ENCODE data around the gene RASL10B. TPM values are rescaled to one million over a fixed set of nuclear protein-coding genes. Genes with fewer than 3 reads are reported as not detected.

Gene RASL10B
- total RNA-seq, 2 experiments from 2014 or later, result not detected

GRCh38 chr17:35784895-35785294 lies 53.5 kb downstream of the RASL10B start:
- TF ChIP-seq EZH2phosphoT487 (IDR thresholded peaks at IDR 0.05; ENCODE audit: borderline replicate concordance, low read depth, low read length), result no peak
- TF ChIP-seq, protein P1, sequence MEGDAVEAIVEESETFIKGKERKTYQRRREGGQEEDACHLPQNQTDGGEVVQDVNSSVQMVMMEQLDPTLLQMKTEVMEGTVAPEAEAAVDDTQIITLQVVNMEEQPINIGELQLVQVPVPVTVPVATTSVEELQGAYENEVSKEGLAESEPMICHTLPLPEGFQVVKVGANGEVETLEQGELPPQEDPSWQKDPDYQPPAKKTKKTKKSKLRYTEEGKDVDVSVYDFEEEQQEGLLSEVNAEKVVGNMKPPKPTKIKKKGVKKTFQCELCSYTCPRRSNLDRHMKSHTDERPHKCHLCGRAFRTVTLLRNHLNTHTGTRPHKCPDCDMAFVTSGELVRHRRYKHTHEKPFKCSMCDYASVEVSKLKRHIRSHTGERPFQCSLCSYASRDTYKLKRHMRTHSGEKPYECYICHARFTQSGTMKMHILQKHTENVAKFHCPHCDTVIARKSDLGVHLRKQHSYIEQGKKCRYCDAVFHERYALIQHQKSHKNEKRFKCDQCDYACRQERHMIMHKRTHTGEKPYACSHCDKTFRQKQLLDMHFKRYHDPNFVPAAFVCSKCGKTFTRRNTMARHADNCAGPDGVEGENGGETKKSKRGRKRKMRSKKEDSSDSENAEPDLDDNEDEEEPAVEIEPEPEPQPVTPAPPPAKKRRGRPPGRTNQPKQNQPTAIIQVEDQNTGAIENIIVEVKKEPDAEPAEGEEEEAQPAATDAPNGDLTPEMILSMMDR (conservative IDR thresholded peaks at IDR 0.05; ENCODE audit: low read length), result no peak
- CTCF ChIA-PET (ENCODE audit: unreplicated experiment), result no interaction called here
- BruUV-seq (replicated peaks), result no TSS peak
- no peaks in the 10 kb centered on the region for H3K9me3 ChIP-seq (ENCODE audit: low read length)
- H3K9me2 ChIP-seq (ENCODE audit: insufficient read depth, low read length), result no peaks in the 10 kb centered on the region
- H3K36me3 ChIP-seq (ENCODE audit: insufficient read depth, low read length), result no peaks in the 10 kb centered on the region
- POLR2A ChIA-PET, result interaction anchor here (1.4 kb wide), 1 partner anchor 24 kb away, joined by 4 read pairs; no protein-coding TSS in a partner anchor
- H3K79me2 ChIP-seq (ENCODE audit: insufficient read depth, low read depth, low read length), result no peaks in the 10 kb centered on the region
- H3K4me3 ChIP-seq (ENCODE audit: low read depth, low read length, poor library complexity, severe bottlenecking), result no peak overlapping the region
- no peak overlapping the region for H3K27ac ChIP-seq (ENCODE audit: low read depth, low read length, poor library complexity, severe bottlenecking)
- intact Hi-C loops (cut with micrococcal nuclease; ENCODE audit: unreplicated experiment), result no loop called here
- H3K4me1 ChIP-seq (ENCODE audit: insufficient read depth, low read length, poor library complexity, severe bottlenecking), result no peaks in the 10 kb centered on the region
- no peak overlapping the region for H3K4me2 ChIP-seq (ENCODE audit: low read length)
- DNase-seq (ENCODE audit: low spot score), result no peak
- no peak overlapping the region for H2AFZ ChIP-seq (ENCODE audit: low read length)
- H4K20me1 ChIP-seq (ENCODE audit: insufficient read depth, low read length), result no peaks in the 10 kb centered on the region

- H3K9me2 ChIP-seq (ENCODE audit: insufficient read depth, low read length), result no peaks in the 10 kb centered on the region
- no peaks in the 10 kb centered on the region for H3K36me3 ChIP-seq (ENCODE audit: insufficient read depth, low read length)
- H3K27ac ChIP-seq (ENCODE audit: low read depth, low read length, poor library complexity, severe bottlenecking), result no peak overlapping the region
- H3K4me1 ChIP-seq (ENCODE audit: insufficient read depth, low read length, poor library complexity, severe bottlenecking), result no peaks in the 10 kb centered on the region
- no peak for TF ChIP-seq EZH2phosphoT487 (IDR thresholded peaks at IDR 0.05; ENCODE audit: borderline replicate concordance, low read depth, low read length)
- TF ChIP-seq, protein P1 (conservative IDR thresholded peaks at IDR 0.05; ENCODE audit: low read length), result no peak
- POLR2A ChIA-PET, result no interaction called here
- no TSS peak for BruUV-seq (replicated peaks)
- H2AFZ ChIP-seq (ENCODE audit: low read length), result no peak overlapping the region
- no peaks in the 10 kb centered on the region for H4K20me1 ChIP-seq (ENCODE audit: insufficient read depth, low read length)
- H3K79me2 ChIP-seq (ENCODE audit: insufficient read depth, low read depth, low read length), result no peaks in the 10 kb centered on the region
- no peak for DNase-seq (ENCODE audit: low spot score)
- intact Hi-C loops (cut with micrococcal nuclease; ENCODE audit: unreplicated experiment), result no loop called here
- no peak overlapping the region for H3K4me3 ChIP-seq (ENCODE audit: low read depth, low read length, poor library complexity, severe bottlenecking)
- H3K4me2 ChIP-seq (ENCODE audit: low read length), result no peak overlapping the region
- no peaks in the 10 kb centered on the region for H3K9me3 ChIP-seq (ENCODE audit: low read length)
- CTCF ChIA-PET (ENCODE audit: unreplicated experiment), result no interaction called here
Measured at GRCh38 chr17:35786941-35787432, 55.5 kb downstream of the RASL10B start.

GRCh38 chr17:35788477-35789368 lies 57.3 kb downstream of the RASL10B start:
- Histone ChIP-seq H2AFZ (ENCODE audit: low read length) (no peak overlapping the region), H3K27ac (ENCODE audit: low read depth, low read length, poor library complexity, severe bottlenecking) (no peak overlapping the region), H3K36me3 (ENCODE audit: insufficient read depth, low read length) (no peaks in the 10 kb centered on the region), H3K79me2 (ENCODE audit: insufficient read depth, low read depth, low read length) (no peaks in the 10 kb centered on the region), H3K9me2 (ENCODE audit: insufficient read depth, low read length) (no peaks in the 10 kb centered on the region), H3K4me2 (ENCODE audit: low read length) (no peak overlapping the region), H3K9me3 (ENCODE audit: low read length) (no peaks in the 10 kb centered on the region), H3K4me1 (ENCODE audit: insufficient read depth, low read length, poor library complexity, severe bottlenecking) (no peaks in the 10 kb centered on the region), H3K4me3 (ENCODE audit: low read depth, low read length, poor library complexity, severe bottlenecking) (no peak overlapping the region), H4K20me1 (ENCODE audit: insufficient read depth, low read length) (no peaks in the 10 kb centered on the region)
- POLR2A ChIA-PET, result interaction anchor here (0.6 to 1.1 kb wide), 4 partner anchors 20 to 725 kb away, joined by 3 to 7 read pairs (median 4); partner anchors contain the start of gene RFFL
- CTCF ChIA-PET (ENCODE audit: unreplicated experiment), result no interaction called here
- TF ChIP-seq, protein P1 (conservative IDR thresholded peaks at IDR 0.05; ENCODE audit: low read length), result no peak
- no peak for TF ChIP-seq EZH2phosphoT487 (IDR thresholded peaks at IDR 0.05; ENCODE audit: borderline replicate concordance, low read depth, low read length)
- intact Hi-C loops (cut with micrococcal nuclease; ENCODE audit: unreplicated experiment), result no loop called here
- DNase-seq (ENCODE audit: low spot score), result no peak
- no TSS peak for BruUV-seq (replicated peaks)

Measured in OCI-LY7 (cell line).